Mucosa of gallbladder (tissue), 1 donor: ENCODE results near the gene NT5C. TPM values are rescaled to one million over a fixed set of nuclear protein-coding genes. Genes with fewer than 3 reads are reported as not detected.
"Not testable (repeated sequence)": the region's sequence is repeated elsewhere in the genome, so short reads cannot be mapped to it uniquely, and the experiment has no call there.

ENCODE experiments used
- DNase-seq: peaks from one replicate; pipeline ENCODE4 v3.0.0-alpha.2; 2020; ENCODE audit warnings: low spot score
- total RNA-seq: library from RNA; stranded (reverse); gene quantifications from one replicate; pipeline ENCODE4 v1.2.1, GENCODE V29; 2021
- donor health status: DM: no; HTN: no; CAD: no.

Gene NT5C
- total RNA-seq: 50.0 TPM

- peak; percentile 73 for DNase-seq
These were observed at the start of gene NT5C for GRCh38 chr17:75131278-75132017. Gene NT5C (minus strand): TSS chr17:75131742. CDS start chr17:75131707, 35 bp downstream.

DNA sequence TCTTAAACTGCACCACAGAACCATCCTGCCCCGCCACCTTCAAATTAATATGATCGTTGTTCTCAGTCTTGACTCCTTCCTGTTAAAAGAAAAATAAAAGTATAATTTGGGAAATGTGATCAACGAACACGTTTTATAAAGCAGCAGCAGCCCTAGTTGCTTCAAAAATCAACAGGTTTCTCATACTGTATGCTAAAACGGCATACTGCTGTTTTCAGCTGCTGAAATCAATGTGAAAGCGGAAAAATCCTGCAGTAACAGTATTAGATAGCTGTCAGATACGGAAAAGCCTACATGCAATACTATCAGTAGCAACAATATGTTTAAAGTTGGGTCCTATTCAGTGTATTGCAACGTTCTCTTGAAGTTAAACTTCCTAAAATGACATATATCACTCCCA lies 49.6 kb upstream of the NT5C start:
- DNase-seq: no peak

- no peak for DNase-seq
These were observed 46.9 kb upstream of the NT5C start for GRCh38 chr17:75178453-75178852.

- DNase-seq: no peak
These were observed 45.1 kb upstream of the NT5C start for GRCh38 chr17:75176625-75177024.

- no peak for DNase-seq
These were observed 43.5 kb upstream of the NT5C start for GRCh38 chr17:75174996-75175395.

- no peak for DNase-seq
These were observed 42.0 kb upstream of the NT5C start for GRCh38 chr17:75173526-75173925.

- DNase-seq: no peak
These were observed 37.5 kb upstream of the NT5C start for GRCh38 chr17:75168998-75169397.

GRCh38 chr17:75164606-75165005 lies 33.1 kb upstream of the NT5C start:
- DNase-seq: not testable (repeated sequence)

DNA sequence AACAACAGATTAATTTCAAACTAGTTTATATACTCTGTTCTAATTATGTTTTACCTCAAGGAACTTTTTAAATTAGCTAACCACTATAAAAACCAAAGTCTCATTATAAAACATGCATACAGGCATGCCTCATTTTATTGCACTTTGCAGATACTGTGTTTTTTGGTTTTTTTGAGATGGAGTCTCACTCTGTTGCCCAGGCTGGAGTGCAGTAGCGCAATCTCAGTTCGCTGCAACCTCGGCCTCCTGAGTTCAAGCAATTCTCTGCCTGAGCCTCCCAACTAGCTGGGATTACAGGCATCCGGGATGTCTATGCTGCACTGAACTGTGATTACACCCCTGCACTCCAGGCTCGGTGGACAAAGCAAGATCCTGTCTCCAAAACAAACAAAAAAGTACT lies 31.5 kb upstream of the NT5C start:
- DNase-seq: no peak

DNA sequence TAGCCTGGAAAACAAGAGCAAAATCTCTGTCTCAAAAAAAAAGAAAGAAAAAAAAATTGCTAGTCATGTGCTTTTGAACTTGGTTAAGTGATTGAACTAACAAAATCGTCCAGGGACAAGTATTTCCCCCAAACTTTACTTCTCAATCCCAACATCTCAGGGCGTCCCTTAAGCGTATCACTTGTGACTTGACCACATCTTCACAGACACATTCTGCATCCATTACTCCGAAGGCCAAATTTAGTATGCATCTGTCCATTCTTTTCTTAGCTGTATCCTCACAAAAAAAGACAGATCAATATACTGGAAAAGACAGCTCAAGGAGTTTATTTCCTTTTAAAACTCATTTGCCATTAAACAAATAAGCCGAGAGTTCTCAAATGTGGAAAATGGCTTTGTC lies 28.7 kb upstream of the NT5C start:
- DNase-seq: no peak

GRCh38 chr17:75159196-75160031 lies 27.9 kb upstream of the NT5C start:
- no peak for DNase-seq

DNA sequence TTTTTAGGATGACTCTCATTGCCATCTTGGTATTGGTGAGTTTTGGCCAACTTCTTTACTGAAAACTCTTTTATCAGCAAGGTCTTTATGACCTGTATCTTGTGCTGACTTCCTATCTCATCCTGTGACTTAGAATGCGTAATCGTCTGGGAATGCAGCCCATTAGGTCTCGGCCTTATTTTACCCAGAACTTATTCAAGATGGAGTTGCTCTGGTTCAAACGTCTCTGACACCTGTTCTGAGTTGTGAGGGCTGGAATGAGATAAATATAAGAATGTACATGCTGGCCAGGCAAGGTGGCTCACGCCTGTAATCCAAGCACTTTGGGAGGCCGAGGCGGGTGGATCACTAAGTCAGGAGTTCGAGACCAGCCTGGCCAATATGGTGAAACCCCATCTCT lies 26.9 kb upstream of the NT5C start:
- DNase-seq: not testable (repeated sequence)

- DNase-seq: no peak
These were observed 23.7 kb upstream of the NT5C start for GRCh38 chr17:75155191-75155601.

- peak; percentile 99 for DNase-seq
These were observed 22.9 kb upstream of the NT5C start, which contains the start of gene JPT1 for GRCh38 chr17:75154195-75155106. Gene JPT1 (minus strand): TSS chr17:75154512. CDS start chr17:75154397, 115 bp downstream.

GRCh38 chr17:75153780-75154194 lies 22.2 kb upstream of the NT5C start:
- peak; percentile 17 for DNase-seq

DNA sequence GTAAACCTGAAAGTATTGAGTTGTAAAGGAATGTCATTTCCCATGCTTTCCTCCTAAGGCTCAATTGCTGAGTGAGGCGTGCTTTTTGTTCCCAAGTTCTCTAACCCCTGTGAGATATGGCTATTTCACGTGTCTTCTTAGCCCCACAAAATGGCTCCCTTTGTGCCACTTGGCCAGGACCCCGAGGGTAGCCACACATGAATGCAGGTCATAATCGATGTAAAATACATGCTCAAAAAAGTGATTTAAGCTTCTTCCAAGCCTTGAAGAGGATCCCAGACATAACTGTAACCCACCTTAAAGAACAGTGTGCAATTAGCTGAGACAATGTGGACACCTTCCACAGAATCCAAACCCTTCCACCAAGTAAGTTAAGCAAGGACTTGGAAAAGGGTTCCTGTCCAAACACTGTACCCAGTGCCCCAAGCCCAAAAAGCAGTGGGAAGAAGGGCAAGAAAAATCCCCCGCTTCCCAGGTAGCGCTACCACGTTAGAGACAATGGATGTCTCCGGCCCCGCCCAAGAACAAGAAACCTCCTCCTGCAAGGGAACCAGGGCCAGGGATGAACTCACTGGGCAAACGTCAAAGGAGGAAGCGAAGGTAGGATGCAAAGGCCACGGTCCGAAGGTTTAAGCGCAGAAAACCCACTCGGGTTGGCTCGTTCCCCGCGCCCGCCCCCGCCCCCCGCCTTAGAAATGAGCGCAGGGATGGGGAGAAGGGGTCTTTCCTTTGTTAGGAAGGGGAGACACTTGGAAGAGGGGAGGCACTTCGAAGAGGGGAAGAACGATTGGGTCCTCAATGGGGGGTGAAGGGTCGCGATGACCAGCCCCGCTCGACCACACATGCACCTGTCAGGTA lies 21.6 kb upstream of the NT5C start:
- DNase-seq: peak; percentile 56

- no peak for DNase-seq
These were observed 21.0 kb upstream of the NT5C start for GRCh38 chr17:75152523-75152921.

DNA sequence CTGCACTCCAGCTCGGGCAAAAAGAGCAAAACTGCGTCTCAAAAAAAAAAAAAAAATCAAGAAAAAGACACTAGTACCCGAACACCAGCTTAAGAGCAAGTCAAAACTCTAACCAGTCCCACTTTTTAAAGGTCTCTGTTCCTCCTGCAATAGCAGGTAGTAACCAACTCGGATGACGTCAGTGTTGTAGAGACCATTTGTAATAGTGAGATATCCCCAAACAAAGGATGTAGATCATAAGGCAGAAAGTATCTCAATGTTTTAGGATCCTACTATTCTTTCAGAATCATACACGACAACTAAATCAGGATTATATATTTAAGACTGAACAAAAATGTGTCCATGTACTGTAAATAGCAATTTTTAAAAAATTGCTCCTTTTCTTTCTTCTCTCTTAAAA lies 20.4 kb upstream of the NT5C start:
- DNase-seq: no peak

DNA sequence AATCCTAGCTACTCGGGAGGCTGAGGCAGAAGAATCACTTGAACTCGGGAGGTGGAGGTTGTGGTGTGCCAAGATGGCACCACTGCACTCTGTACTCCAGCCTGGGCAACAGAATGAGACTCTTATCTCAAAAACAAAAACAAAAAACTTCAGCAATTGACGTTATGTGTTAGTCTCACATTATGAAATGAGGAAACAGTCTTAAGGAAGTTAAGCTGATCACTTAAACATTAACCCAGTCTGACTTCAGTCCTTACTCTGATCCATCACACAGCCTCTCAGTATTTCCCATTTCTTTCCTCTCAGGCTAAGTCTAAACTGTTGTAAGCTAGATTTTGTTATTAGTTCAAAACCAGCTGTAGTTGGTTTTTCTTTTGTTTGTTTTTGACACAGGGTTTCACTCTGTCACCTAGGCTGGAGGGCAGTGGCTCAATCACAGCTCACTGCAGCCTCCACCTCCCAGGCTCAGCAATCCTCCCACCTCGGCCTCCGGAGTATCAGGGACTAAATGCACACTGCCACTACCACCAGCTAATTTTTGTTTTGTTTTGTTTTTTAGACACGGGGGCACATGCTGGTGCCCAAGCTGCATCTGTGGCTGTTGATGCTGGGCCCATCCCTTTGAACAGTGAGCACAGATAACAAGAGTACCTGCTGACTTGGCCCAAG lies 16.5 kb upstream of the NT5C start:
- DNase-seq: no peak

GRCh38 chr17:75146592-75146991 lies 15.1 kb upstream of the NT5C start:
- DNase-seq: no peak
